Limb (tissue), 2 donors: Measurements from ENCODE around the gene DNASE1L2.

Source experiments
- DNase-seq, 2 donors: peaks; one replicate each; pipeline ENCODE4 v3.0.0-alpha.2; 2016; ENCODE audit errors: extremely low spot score in 2 of 2

Gene DNASE1L2

GRCh38 chr16:2284797-2285576 lies 48.7 kb downstream of the DNASE1L2 start:
- DNase-seq = no peak

DNA sequence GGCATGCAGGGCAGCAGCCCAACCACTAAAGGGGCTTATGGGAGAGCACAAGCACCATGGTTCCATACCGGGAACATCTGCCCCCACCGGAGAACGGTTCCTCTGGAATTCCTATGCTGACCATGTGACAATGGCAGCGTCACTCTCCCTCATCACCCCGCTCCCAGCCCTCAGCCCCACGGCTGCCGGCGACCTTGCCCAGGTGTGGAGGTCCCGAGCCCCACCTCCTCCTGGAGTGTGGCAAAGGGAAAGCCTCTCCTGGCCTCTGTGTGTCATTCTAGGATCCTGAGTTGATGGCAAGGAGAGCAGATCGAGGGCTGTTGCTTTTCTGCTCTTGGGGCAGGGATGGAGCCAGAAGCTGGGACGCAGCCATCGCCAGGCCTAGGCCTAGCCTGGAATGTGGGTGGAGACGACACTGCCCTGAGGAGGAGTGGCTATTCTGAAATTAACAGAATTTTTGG lies 49.5 kb downstream of the DNASE1L2 start:
- DNase-seq = no peak

DNA sequence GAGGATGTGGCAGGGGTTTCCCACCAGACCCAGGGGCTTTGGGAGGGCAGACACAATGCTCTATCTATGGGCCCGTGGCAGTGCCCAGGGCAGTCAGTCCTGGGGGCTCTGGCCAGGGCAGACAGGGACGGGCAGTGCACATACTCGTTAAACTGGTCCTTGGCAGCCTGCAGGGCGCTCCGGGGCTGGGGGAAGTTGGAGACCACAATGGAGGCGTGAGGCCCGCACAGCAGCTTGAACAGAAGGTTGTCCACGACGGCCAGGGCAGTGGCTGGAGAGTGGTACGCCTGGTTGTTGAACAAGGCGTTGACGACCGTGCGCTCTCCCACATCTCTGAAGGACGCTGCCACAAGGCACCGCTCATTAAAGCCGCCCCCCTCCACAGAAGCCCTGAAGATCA lies 50.3 kb downstream of the DNASE1L2 start:
- no peak for DNase-seq

DNA sequence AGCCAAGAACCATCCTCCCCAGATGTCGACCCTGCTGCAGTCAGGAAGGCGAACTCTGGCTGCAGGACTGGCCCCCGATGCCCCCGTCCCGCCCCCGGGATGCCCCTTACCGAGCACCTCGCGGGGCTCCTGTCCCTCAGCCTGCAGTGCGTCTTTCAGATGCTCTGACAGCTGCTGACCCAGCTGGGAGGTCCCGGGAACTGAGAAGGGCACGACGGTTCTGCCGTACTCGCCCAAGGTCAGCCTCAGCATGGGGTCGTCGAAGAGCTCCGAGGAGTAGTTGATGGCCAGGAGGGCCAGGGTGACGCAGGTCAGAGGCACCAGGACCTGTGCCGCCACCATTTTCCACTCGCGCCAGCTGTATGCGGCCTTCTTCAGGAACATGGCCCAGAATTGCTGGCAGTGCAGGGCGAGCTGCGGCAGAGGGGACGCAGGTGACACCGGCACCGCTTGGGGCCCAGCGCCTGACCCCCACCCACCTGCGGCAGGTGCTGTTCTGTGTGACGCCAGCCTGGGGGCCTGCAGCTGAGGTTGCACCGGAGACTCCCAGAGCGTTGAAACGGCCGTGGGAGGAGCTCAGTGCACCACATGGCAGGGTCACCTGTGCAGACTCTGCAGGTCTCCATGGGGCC lies 51.8 kb downstream of the DNASE1L2 start:
- DNase-seq = no peak
